ENCODE results near the gene COL6A5. TPM values are rescaled to one million over a fixed set of nuclear protein-coding genes. Genes with fewer than 3 reads are reported as not detected.

Gene COL6A5
- total and polyA plus RNA-seq, 9 of the 15 experiments (the other 6 are each of a cell fraction or from before 2014, with no cell fraction given), result 1.5 to 9.7 (median 5.6) TPM

DNA sequence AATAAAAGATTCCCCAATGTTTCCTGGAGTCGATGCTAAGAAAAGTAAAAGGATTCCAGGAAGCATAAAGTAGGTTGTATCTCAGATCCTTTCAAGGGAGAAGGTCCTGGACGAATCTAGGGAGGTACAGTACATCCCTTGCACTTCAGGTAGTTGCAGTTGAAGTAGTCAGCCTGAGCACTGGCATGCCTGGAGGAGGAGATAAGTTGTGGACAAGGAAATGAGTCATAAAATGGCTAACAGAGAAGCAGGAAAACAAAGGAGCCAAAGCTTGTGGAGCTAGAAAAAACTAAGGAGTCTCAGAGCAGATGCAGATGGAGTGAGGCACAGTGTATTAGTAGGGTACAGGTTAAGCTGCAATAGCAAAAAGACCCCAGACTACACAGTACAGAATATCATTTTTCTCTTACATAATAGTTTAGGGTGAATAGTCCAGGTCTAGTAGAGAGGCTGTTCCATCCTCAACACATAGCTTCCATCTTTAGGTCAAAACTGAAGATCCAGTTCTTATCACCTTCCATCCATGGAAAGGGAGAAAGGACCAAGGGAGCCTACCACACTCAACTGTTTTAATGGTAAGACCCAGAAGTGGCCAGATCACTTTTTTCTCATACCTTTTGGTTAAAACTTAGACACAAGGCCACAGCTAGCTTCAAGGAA is 41.3 kb downstream of the COL6A5 start (continued):
- TF ChIP-seq, protein P1, sequence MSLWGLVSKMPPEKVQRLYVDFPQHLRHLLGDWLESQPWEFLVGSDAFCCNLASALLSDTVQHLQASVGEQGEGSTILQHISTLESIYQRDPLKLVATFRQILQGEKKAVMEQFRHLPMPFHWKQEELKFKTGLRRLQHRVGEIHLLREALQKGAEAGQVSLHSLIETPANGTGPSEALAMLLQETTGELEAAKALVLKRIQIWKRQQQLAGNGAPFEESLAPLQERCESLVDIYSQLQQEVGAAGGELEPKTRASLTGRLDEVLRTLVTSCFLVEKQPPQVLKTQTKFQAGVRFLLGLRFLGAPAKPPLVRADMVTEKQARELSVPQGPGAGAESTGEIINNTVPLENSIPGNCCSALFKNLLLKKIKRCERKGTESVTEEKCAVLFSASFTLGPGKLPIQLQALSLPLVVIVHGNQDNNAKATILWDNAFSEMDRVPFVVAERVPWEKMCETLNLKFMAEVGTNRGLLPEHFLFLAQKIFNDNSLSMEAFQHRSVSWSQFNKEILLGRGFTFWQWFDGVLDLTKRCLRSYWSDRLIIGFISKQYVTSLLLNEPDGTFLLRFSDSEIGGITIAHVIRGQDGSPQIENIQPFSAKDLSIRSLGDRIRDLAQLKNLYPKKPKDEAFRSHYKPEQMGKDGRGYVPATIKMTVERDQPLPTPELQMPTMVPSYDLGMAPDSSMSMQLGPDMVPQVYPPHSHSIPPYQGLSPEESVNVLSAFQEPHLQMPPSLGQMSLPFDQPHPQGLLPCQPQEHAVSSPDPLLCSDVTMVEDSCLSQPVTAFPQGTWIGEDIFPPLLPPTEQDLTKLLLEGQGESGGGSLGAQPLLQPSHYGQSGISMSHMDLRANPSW (CRISPR knock-in tag; IDR thresholded peaks at IDR 0.05), result no peak
- no peak for TF ChIP-seq HNRNPLL (IDR thresholded peaks at IDR 0.05; ENCODE audit: low read depth, low read length, poor library complexity, severe bottlenecking)
- no peak for TF ChIP-seq PHF21A (IDR thresholded peaks at IDR 0.05; ENCODE audit: borderline replicate concordance, low read depth)
- no peak for TF ChIP-seq CBX8 (IDR thresholded peaks at IDR 0.05; ENCODE audit: borderline replicate concordance, extremely low read depth, low read depth, low read length, poor library complexity, severe bottlenecking)
- TF ChIP-seq SIN3A (IDR thresholded peaks at IDR 0.05; ENCODE audit: borderline replicate concordance in 2 of 2, control insufficient read depth in 1 of 2, low read depth in 2 of 2, low read length in 2 of 2), result no peak
- peak; percentile 97 for TF ChIP-seq SMARCA4 (IDR thresholded peaks at IDR 0.05)
- TF ChIP-seq, protein P2, sequence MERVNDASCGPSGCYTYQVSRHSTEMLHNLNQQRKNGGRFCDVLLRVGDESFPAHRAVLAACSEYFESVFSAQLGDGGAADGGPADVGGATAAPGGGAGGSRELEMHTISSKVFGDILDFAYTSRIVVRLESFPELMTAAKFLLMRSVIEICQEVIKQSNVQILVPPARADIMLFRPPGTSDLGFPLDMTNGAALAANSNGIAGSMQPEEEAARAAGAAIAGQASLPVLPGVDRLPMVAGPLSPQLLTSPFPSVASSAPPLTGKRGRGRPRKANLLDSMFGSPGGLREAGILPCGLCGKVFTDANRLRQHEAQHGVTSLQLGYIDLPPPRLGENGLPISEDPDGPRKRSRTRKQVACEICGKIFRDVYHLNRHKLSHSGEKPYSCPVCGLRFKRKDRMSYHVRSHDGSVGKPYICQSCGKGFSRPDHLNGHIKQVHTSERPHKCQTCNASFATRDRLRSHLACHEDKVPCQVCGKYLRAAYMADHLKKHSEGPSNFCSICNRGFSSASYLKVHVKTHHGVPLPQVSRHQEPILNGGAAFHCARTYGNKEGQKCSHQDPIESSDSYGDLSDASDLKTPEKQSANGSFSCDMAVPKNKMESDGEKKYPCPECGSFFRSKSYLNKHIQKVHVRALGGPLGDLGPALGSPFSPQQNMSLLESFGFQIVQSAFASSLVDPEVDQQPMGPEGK (CRISPR knock-in tag; IDR thresholded peaks at IDR 0.05; ENCODE audit: borderline replicate concordance), result no peak
- TF ChIP-seq, protein P3, sequence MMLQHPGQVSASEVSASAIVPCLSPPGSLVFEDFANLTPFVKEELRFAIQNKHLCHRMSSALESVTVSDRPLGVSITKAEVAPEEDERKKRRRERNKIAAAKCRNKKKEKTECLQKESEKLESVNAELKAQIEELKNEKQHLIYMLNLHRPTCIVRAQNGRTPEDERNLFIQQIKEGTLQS (IDR thresholded peaks at IDR 0.05), result peak; percentile 87
- TF ChIP-seq, protein P3 (CRISPR knock-in tag; conservative IDR thresholded peaks at IDR 0.05), result no peak
- no peak for TF ChIP-seq ZFP30 (CRISPR knock-in tag; IDR thresholded peaks at IDR 0.05; ENCODE audit: borderline replicate concordance)
- TF ChIP-seq MEF2D (tag; conservative IDR thresholded peaks at IDR 0.05; ENCODE audit: low read depth), result no peak
- peak; percentile 91 for TF ChIP-seq TCF3 (CRISPR knock-in tag; IDR thresholded peaks at IDR 0.05)
- peak in 1 of 2 experiments; percentile 61; a peak in 1 of 3 replicates for TF ChIP-seq CBX3 (IDR thresholded peaks at IDR 0.05; ENCODE audit: borderline replicate concordance in 1 of 2, low read length in 2 of 2)
- TF ChIP-seq XRCC4 (IDR thresholded peaks at IDR 0.05; ENCODE audit: extremely low read depth, insufficient read depth, insufficient read length), result no peak
- TF ChIP-seq ZFPM2 (CRISPR knock-in tag; IDR thresholded peaks at IDR 0.05), result no peak
- TF ChIP-seq ARNT (IDR thresholded peaks at IDR 0.05), result peak in 1 of 2 experiments; percentile 54; a peak in 2 of 4 replicates
- TF ChIP-seq ZNF12 (CRISPR knock-in tag; IDR thresholded peaks at IDR 0.05), result peak; percentile 77; the same call in 1 of the 2 replicates
- TF ChIP-seq GABPA (tag; conservative IDR thresholded peaks at IDR 0.05; ENCODE audit: low read depth), result peak; percentile 46
- no peak for TF ChIP-seq ZNF583 (CRISPR knock-in tag; IDR thresholded peaks at IDR 0.05)
- no peak for TF ChIP-seq HDAC3 (IDR thresholded peaks at IDR 0.05; ENCODE audit: borderline replicate concordance, partially characterized antibody)
- no peak for TF ChIP-seq STAT5B (CRISPR knock-in tag; IDR thresholded peaks at IDR 0.05)
- TF ChIP-seq FOXK2 (conservative IDR thresholded peaks at IDR 0.05 in 1 of 2, IDR thresholded peaks at IDR 0.05 in 1 of 2; ENCODE audit: low read depth in 2 of 2), result peak; percentile 43 to 59; a peak in 3 of 4 replicates
- no peak for TF ChIP-seq KDM2B (CRISPR knock-in tag; IDR thresholded peaks at IDR 0.05)

Measured in K562 (cell line).